22Rv1 (cell line): ENCODE results near the gene FBXO11.

Experiments
- CTCF ChIP-seq: fragments of 450-650 bp; IDR thresholded peaks from 2 replicates; pipeline ENCODE4 v1.5.1; 2017; ENCODE audit warnings: mild to moderate bottlenecking
- ZFX ChIP-seq: fragments of 450-650 bp; IDR thresholded peaks from 2 replicates; pipeline ENCODE4 v1.6.1; 2017; ENCODE audit warnings: antibody characterized with exemption, borderline replicate concordance

GRCh38 chr2:47809903-47810302 is 96.4 kb downstream of the FBXO11 start:
- TF ChIP-seq CTCF (no peak), ZFX (no peak)
